Epithelial cell of esophagus (primary cell): ENCODE measurements around the gene KRT36.

Experiments used
- DNase-seq: peaks from one replicate; pipeline ENCODE4 v3.0.0; 2010; ENCODE audit warnings: low read depth
- H3K4me3 ChIP-seq: 2 replicates; pipeline ENCODE4 v1.5.1; 2011; ENCODE audit warnings: mild to moderate bottlenecking, low read length, control low read depth
- TF ChIP-seq, protein P1 (sequence below): IDR thresholded peaks from 2 replicates; pipeline ENCODE4 v1.5.1; 2011; ENCODE audit warnings: low read depth, mild to moderate bottlenecking, low read length, control low read depth, inconsistent platforms; ENCODE audit not compliant: insufficient read depth; ENCODE audit errors: missing control alignments

KRT36 gene

DNA sequence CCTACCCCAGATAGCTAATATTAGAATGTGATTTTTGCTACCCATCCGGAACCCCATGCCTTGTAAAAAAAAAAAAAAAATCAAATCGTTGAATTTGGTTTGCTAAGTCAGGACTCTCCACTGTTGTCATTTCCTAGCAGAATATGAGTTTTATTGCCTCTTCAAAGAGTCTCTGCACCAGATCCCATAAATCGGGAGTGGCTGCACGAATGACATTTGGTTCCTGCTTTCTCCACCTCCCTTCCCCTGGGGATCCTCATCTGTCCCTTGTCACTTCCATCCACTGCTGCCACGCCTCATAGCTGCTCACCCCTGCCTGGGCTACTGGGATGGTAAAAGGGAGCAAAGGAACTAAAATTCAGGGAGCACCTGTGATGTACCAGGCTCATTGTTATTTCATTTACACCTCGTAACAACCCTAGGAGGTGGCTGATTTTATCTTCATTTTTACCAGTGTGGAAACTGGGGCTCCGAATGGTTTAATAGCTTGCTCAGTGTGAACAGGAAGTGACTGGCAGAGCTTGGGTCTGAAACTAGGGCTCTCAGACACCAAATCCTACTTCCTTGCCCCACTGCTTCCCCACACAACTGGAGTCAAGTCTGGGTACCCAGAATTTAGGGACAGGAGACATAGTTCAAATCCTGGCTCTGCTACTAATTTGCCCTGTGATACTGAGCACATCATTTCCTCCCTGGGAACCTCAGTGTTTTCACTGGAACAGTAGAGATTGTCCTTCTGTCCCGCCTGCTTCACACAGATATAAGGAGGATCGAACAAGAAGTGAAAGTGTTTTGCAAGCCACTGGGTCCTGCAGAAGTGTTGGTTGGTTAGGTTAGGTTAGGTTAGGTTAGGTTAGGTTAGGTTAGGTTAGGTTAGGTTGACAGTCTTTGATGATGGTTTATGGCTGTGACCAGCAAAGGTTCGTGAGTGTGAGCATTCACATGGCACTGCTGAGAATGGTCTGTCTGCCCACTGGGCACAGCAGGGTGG, 585 bp upstream of the KRT36 start:
- H3K4me3 ChIP-seq = no peak overlapping the region
- TF ChIP-seq, protein P1, sequence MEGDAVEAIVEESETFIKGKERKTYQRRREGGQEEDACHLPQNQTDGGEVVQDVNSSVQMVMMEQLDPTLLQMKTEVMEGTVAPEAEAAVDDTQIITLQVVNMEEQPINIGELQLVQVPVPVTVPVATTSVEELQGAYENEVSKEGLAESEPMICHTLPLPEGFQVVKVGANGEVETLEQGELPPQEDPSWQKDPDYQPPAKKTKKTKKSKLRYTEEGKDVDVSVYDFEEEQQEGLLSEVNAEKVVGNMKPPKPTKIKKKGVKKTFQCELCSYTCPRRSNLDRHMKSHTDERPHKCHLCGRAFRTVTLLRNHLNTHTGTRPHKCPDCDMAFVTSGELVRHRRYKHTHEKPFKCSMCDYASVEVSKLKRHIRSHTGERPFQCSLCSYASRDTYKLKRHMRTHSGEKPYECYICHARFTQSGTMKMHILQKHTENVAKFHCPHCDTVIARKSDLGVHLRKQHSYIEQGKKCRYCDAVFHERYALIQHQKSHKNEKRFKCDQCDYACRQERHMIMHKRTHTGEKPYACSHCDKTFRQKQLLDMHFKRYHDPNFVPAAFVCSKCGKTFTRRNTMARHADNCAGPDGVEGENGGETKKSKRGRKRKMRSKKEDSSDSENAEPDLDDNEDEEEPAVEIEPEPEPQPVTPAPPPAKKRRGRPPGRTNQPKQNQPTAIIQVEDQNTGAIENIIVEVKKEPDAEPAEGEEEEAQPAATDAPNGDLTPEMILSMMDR = no peak
- no peak for DNase-seq

DNA sequence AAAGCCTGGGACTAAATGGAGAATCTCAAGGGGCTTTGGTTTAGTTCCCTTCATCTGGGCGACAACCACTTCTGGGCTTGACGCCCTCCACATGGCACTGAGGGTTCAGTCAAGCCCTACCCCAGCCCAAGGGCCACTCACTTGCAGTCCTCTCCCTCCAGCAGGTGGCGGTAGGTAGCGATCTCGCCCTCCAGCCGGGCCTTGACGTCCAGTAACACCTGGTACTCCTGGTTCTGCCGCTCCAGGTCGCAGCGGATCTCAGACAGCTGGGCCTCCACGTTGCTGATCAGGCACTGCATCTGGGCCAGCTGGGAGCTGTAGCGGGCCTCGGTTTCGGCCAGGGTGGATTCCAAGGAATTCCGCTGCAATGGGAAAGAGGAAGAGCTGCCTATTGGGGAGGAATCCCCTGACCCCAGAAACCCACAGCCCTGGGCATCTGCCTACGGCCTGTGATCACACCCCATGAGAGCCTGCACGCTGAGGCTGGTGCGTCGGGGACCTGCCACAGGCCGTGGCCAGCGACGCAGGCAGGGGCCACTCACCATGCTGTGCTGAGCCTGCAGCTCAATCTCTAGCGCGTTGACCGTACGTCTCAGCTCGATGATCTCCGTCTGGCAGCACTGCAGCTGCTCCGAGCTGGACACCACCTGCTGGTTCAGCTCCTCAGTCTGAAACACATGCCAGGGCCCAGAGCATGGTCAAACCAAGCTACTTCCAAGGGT, 2.7 kb downstream of the KRT36 start:
- no peak overlapping the region for H3K4me3 ChIP-seq
- DNase-seq = no peak
- TF ChIP-seq, protein P1 = no peak

DNA sequence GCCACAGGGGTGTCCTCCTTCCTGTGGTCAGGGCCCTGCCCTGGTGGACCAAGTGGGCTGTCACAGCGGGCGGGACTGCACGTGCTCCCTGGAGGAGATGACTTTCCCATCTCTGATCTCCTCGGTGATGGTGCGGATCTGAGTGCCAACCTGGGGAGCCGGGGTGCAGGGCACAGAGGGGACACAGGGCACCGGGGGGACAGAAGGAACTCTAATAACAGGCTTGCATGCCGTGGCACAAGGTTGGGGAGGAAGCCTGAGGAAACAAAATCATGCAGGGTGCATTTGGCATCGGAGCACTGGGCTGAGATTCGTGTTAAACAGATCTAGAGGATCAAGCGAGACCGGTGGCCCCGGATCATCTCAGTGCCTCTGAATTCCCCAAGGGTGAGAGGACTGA, 3.4 kb downstream of the KRT36 start:
- TF ChIP-seq, protein P1 = no peak
- H3K4me3 ChIP-seq = no peak overlapping the region
- no peak for DNase-seq

DNA sequence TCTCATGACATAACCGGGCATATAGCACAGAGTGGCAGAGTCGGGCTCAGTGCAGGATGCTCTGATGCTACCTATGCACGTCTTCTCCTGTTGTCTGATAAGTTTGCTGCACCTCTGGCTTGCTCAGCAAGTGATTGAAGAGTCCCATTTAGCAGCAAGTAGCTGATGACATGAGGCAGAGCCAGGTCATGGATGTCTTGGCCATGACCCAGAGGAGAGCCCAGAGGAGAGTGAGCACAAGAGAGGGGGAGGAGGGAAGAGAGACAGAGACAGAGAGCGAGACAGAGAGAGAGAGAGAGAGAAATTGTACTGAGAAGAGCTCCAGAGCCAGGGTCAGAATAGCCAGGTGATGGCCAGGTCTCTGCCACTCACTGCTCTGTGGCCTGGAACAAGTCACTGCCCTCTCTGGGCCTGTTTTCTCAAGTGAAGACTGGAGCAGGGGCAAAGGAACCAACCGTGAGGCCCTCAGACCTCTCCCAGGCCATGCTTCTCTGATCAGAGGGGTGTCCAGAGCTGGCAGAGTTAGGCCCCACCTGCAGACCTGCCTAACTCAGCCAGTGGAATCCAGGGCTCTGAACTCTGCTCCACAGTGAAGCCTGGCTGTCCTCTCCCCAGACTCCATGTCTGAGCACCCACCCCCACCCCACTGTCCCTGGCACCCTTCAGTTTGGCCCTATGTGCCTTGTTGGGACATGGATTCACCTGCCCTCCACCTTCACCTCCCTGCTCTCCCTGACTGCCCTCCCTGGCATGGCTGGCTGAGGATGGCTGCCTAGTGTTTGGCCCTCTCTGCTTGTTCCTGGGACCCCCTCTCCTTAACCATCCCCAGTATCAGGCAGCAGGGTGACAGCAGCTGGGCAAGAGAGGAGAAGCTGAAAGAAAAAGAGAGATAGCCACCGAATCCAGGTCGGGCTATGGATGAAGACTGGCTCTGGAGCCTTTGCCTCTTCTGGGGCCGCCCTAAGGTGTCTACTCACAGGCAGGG, 4.5 kb downstream of the KRT36 start:
- DNase-seq = no peak
- TF ChIP-seq, protein P1 = no peak
- H3K4me3 ChIP-seq = no peak overlapping the region

DNA sequence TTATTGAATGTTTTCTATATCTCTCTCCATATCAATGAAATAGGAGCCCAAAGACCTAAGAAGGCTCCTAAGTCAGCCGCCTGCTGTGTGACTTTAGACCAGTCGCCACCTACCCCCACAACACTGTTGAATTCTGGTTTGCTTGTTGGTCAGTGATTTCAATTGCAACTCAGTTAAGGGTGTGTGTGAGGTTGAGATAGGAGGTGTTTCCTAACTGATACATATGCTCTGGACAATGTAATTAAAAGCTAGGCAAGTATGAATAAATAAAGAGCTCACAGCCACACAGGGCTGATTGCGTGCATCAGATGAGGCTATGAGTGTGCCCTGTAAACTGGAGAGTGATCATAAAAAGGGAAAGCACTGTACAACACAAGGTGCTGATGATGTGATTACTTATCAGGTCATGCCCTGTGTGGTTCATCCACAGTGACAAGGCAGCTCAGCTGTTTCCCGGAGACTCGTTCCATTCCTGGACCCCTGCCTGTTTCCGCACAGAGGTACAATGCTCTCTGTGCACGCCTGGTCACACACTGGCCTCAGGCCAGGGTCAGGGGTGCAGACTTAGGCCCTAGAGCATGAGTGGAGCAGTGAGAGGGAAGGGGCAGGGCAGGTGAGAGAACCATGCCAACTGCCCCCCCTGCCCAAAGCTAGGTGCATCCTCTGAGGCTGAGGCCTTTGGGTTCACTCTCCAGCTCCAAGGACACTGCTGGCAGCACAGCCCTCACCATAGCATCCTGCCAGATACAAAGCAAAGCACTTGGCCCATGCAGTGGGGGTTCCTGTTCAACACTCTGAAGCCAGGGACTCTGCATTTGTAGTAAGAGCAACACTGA, 5.5 kb downstream of the KRT36 start:
- TF ChIP-seq, protein P1 = no peak
- H3K4me3 ChIP-seq = no peak overlapping the region
- DNase-seq = no peak

DNA sequence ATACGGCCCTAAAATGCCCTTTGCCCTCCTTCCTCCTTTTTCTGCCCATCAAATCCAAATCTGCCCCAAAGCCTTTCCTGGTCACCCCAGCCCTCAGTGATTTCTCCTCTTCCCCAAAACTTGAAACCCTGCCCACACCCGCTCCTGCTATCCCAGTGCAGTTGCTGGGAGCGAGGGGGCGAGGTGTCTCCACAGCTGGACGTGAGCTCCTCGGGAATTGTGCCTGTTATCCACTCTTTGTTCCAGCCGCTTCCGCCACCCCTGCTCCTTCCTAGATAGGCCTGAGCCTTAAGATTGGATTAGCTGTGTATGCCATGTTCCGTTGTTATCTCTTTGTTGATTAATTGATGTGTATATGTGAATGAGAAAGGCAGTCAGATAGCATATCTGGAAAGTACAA, 6.2 kb downstream of the KRT36 start:
- TF ChIP-seq, protein P1 = no peak
- DNase-seq = no peak
- H3K4me3 ChIP-seq = no peak overlapping the region
